ENCODE measurements around the gene KIF13A.

DNA sequence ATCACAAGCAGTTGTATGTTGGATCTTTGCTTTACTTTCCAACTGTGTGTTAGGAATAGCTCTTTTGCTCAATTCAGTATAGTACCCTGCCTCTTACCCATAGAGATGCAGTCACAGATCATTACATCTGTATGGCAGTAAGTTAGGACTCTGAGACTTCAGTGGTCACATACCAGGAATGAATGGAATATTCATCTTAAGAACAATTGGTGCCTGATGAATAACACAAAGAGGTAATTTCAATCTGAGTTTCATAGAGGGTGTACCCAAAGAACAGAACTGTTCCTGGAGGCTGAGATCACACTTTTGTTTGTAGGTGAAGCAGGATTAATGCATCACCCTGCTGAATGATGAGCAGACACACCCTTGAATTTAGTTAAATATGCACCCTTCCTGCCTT, 28.7 kb upstream of the KIF13A start:
- TF ChIP-seq, protein P1, sequence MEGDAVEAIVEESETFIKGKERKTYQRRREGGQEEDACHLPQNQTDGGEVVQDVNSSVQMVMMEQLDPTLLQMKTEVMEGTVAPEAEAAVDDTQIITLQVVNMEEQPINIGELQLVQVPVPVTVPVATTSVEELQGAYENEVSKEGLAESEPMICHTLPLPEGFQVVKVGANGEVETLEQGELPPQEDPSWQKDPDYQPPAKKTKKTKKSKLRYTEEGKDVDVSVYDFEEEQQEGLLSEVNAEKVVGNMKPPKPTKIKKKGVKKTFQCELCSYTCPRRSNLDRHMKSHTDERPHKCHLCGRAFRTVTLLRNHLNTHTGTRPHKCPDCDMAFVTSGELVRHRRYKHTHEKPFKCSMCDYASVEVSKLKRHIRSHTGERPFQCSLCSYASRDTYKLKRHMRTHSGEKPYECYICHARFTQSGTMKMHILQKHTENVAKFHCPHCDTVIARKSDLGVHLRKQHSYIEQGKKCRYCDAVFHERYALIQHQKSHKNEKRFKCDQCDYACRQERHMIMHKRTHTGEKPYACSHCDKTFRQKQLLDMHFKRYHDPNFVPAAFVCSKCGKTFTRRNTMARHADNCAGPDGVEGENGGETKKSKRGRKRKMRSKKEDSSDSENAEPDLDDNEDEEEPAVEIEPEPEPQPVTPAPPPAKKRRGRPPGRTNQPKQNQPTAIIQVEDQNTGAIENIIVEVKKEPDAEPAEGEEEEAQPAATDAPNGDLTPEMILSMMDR (IDR thresholded peaks at IDR 0.05; ENCODE audit: insufficient read depth, low read length) = no peak
- TF ChIP-seq POLR2AphosphoS5 (IDR thresholded peaks at IDR 0.05; ENCODE audit: low read depth) (no peak), SPI1 (IDR thresholded peaks at IDR 0.05; ENCODE audit: borderline replicate concordance, low read depth) (no peak)
- TF ChIP-seq, protein P2, sequence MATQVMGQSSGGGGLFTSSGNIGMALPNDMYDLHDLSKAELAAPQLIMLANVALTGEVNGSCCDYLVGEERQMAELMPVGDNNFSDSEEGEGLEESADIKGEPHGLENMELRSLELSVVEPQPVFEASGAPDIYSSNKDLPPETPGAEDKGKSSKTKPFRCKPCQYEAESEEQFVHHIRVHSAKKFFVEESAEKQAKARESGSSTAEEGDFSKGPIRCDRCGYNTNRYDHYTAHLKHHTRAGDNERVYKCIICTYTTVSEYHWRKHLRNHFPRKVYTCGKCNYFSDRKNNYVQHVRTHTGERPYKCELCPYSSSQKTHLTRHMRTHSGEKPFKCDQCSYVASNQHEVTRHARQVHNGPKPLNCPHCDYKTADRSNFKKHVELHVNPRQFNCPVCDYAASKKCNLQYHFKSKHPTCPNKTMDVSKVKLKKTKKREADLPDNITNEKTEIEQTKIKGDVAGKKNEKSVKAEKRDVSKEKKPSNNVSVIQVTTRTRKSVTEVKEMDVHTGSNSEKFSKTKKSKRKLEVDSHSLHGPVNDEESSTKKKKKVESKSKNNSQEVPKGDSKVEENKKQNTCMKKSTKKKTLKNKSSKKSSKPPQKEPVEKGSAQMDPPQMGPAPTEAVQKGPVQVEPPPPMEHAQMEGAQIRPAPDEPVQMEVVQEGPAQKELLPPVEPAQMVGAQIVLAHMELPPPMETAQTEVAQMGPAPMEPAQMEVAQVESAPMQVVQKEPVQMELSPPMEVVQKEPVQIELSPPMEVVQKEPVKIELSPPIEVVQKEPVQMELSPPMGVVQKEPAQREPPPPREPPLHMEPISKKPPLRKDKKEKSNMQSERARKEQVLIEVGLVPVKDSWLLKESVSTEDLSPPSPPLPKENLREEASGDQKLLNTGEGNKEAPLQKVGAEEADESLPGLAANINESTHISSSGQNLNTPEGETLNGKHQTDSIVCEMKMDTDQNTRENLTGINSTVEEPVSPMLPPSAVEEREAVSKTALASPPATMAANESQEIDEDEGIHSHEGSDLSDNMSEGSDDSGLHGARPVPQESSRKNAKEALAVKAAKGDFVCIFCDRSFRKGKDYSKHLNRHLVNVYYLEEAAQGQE (IDR thresholded peaks at IDR 0.05; ENCODE audit: insufficient replicate concordance, low read depth) = no peak

Measured in HL-60 (cell line).